HCT116 (cell line): ENCODE data around the gene ACOXL. TPM values are rescaled to one million over a fixed set of nuclear protein-coding genes. Genes with fewer than 3 reads are reported as not detected.

Source experiments
- ATAC-seq: fragments of 200-7000 bp; cut with Tn5 transposase; 2 replicates; pipeline ENCODE4 v1.9.1; 2020; ENCODE audit warnings: mild to moderate bottlenecking, moderate library complexity
- BruUV-seq: library from RNA; stranded (reverse); fragments of 400-500 nt; replicated peaks from 2 replicates; lab custom pipeline; 2021; lab: Mats Ljungman, UMichigan
- CTCF ChIA-PET: fragments of 300-600 bp; sonication (Branson Sonifier 250); formaldehyde crosslinking; loops from one replicate; lab custom pipeline; 2021; ENCODE audit warnings: antibody characterized with exemption; lab: Charles Lee
- POLR2A ChIA-PET: fragments of 300-600, 350-600 bp; sonication (Branson Sonifier 250); formaldehyde crosslinking; loops from one replicate; lab custom pipeline; 2021; ENCODE audit warnings: antibody characterized with exemption; lab: Charles Lee
- RAD21 ChIA-PET, 2 experiments: fragments of 300-600 bp; sonication (Branson Sonifier 250); formaldehyde crosslinking; loops; one replicate each; lab custom pipeline; 2023; ENCODE audit warnings: low total read pairs in 2 of 2; ENCODE audit not compliant: uncharacterized antibody in 2 of 2, unreplicated experiment in 2 of 2, low non-redundant PET in 1 of 2; lab: Charles Lee
- DNase-seq: peaks from one replicate; pipeline ENCODE4 v3.0.0-alpha.2; 2010; ENCODE audit warnings: low read depth, low spot score
- H2AFZ ChIP-seq: fragments of 200-600 bp; shearing (Covaris generic), sonication (generic); 2 replicates; pipeline ENCODE4 v1.6.1; 2017; ENCODE audit warnings: low read depth, mixed run types, mixed read lengths, antibody characterized with exemption, low read length; ENCODE audit not compliant: poor library complexity, severe bottlenecking
- H3K27ac ChIP-seq: 2 replicates; pipeline ENCODE4 v1.5.1; 2012; ENCODE audit warnings: low read depth, low read length
- H3K27me3 ChIP-seq: fragments of 200-600 bp; sonication (generic); 2 replicates; pipeline ENCODE4 v1.6.1; 2016; ENCODE audit warnings: mixed run types, low read length, mixed read lengths; ENCODE audit not compliant: insufficient read depth
- H3K36me3 ChIP-seq, 2 experiments: fragments of 200-500 bp in 1 of 2; fragments of 200-600 bp in 1 of 2; sonication (Bioruptor generic) in 1 of 2; sonication (generic) in 1 of 2; 2 replicates each; pipeline versions ENCODE4 v1.5.1 to v1.6.1; 2014 to 2016; ENCODE audit warnings: low read length in 2 of 2, inconsistent platforms in 1 of 2, mixed read lengths in 1 of 2, mixed run types in 1 of 2; ENCODE audit not compliant: insufficient read depth in 2 of 2, control insufficient read depth in 1 of 2
- H3K4me1 ChIP-seq, 2 experiments: fragments of 200-600 bp in 1 of 2; sonication (generic) in 1 of 2; 2 replicates each; pipeline versions ENCODE4 v1.5.1 to v1.6.1; 2012 to 2017; ENCODE audit warnings: low read length in 2 of 2, inconsistent platforms in 1 of 2, mild to moderate bottlenecking in 1 of 2, mixed read lengths in 1 of 2, mixed run types in 1 of 2, moderate library complexity in 1 of 2; ENCODE audit not compliant: insufficient read depth in 2 of 2, control insufficient read depth in 1 of 2
- H3K4me2 ChIP-seq: fragments of 200-600 bp; sonication (generic); 2 replicates; pipeline ENCODE4 v1.6.1; 2017; ENCODE audit warnings: mixed run types, low read length, mixed read lengths
- H3K4me3 ChIP-seq, 2 experiments: fragments of 200-600 bp in 1 of 2; sonication (generic) in 1 of 2; replicated peaks in 1 of 2; 2 replicates each; pipeline ENCODE4 v1.5.1; 2011 to 2016; ENCODE audit warnings: low read length in 2 of 2, control low read depth in 1 of 2, low read depth in 1 of 2, mild to moderate bottlenecking in 1 of 2, mixed read lengths in 1 of 2, mixed run types in 1 of 2
- H3K79me2 ChIP-seq: fragments of 200-600 bp; sonication (generic); 2 replicates; pipeline ENCODE4 v1.6.1; 2017; ENCODE audit warnings: mild to moderate bottlenecking, mixed run types, low read length, moderate library complexity, mixed read lengths; ENCODE audit not compliant: insufficient read depth
- H3K9ac ChIP-seq: fragments of 200-600 bp; sonication (generic); 2 replicates; pipeline ENCODE4 v1.6.1; 2016; ENCODE audit warnings: low read length, mixed read lengths
- H3K9me2 ChIP-seq: fragments of 200-600 bp; sonication (generic), shearing (Covaris generic); 2 replicates; pipeline ENCODE4 v1.6.1; 2017; ENCODE audit warnings: mixed run types, mild to moderate bottlenecking, moderate library complexity; ENCODE audit not compliant: insufficient read depth
- H3K9me3 ChIP-seq, 2 experiments: fragments of 200-500 bp in 1 of 2; fragments of 200-600 bp in 1 of 2; sonication (Bioruptor generic) in 1 of 2; sonication (generic) in 1 of 2; 2 replicates each; pipeline ENCODE4 v1.6.1; 2014 to 2017; ENCODE audit warnings: low read length in 2 of 2, mixed read lengths in 2 of 2, inconsistent platforms in 1 of 2, low read depth in 1 of 2, mild to moderate bottlenecking in 1 of 2, mixed run types in 1 of 2, moderate library complexity in 1 of 2; ENCODE audit not compliant: control insufficient read depth in 1 of 2, insufficient read depth in 1 of 2
- H4K20me1 ChIP-seq: fragments of 200-600 bp; sonication (generic), shearing (Covaris generic); 2 replicates; pipeline ENCODE4 v1.6.1; 2017; ENCODE audit warnings: mixed run types, mild to moderate bottlenecking, moderate library complexity; ENCODE audit not compliant: insufficient read depth
- ATF3 ChIP-seq: IDR thresholded peaks from 2 replicates; pipeline ENCODE4 v1.6.1; 2012
- CBX3 ChIP-seq: IDR thresholded peaks from 2 replicates; pipeline ENCODE4 v1.6.1; 2012; ENCODE audit warnings: low read depth
- CTCF ChIP-seq, 3 experiments: fragments of 200-600 bp in 1 of 3; sonication (generic) in 1 of 3; IDR thresholded peaks in 2 of 3; conservative IDR thresholded peaks in 1 of 3; 2 replicates each; pipeline ENCODE4 v1.5.1; 2012 to 2017; ENCODE audit warnings: low read depth in 2 of 3, low read length in 2 of 3, antibody characterized with exemption in 1 of 3, borderline replicate concordance in 1 of 3, control low read depth in 1 of 3, mild to moderate bottlenecking in 1 of 3, mixed read lengths in 1 of 3, mixed run types in 1 of 3, moderate library complexity in 1 of 3; ENCODE audit not compliant: insufficient read depth in 1 of 3
- ELF1 ChIP-seq: IDR thresholded peaks from 2 replicates; pipeline ENCODE4 v1.6.1; 2012; ENCODE audit warnings: low read depth, borderline replicate concordance
- EZH2 ChIP-seq: fragments of 200-600 bp; sonication (generic); IDR thresholded peaks from 2 replicates; pipeline ENCODE4 v1.6.1; 2017; ENCODE audit warnings: antibody characterized with exemption, mixed run types
- FOSL1 ChIP-seq: IDR thresholded peaks from 2 replicates; pipeline ENCODE4 v1.6.1; 2012; ENCODE audit warnings: low read depth
- MAX ChIP-seq: IDR thresholded peaks from 2 replicates; pipeline ENCODE4 v1.6.1; 2012
- POLR2A ChIP-seq: IDR thresholded peaks from 2 replicates; pipeline ENCODE4 v1.7.0; 2011; ENCODE audit warnings: borderline replicate concordance; ENCODE audit not compliant: insufficient read depth, insufficient read length; ENCODE audit errors: extremely low read depth
- POLR2AphosphoS5 ChIP-seq: IDR thresholded peaks from 2 replicates; pipeline ENCODE4 v1.6.1; 2011; ENCODE audit warnings: mild to moderate bottlenecking, low read depth, low read length, moderate library complexity
- RAD21 ChIP-seq: IDR thresholded peaks from 2 replicates; pipeline ENCODE4 v1.6.1; 2012; ENCODE audit warnings: low read depth, mild to moderate bottlenecking
- SP1 ChIP-seq: IDR thresholded peaks from 2 replicates; pipeline ENCODE4 v1.6.1; 2012; ENCODE audit warnings: low read depth
- SRF ChIP-seq: IDR thresholded peaks from 2 replicates; pipeline ENCODE4 v1.6.1; 2012; ENCODE audit warnings: low read depth
- TCF7L2 ChIP-seq: IDR thresholded peaks from 2 replicates; pipeline ENCODE4 v1.7.0; 2011; ENCODE audit warnings: borderline replicate concordance, inconsistent platforms; ENCODE audit not compliant: insufficient read depth, insufficient read length; ENCODE audit errors: extremely low read depth
- ZFX ChIP-seq: fragments of 450-650 bp; IDR thresholded peaks from 2 replicates; pipeline ENCODE4 v1.6.1; 2017
- ZNF274 ChIP-seq: fragments of 200-500 bp; sonication (Bioruptor generic); IDR thresholded peaks from 2 replicates; pipeline ENCODE4 v1.6.1; 2014; ENCODE audit warnings: mild to moderate bottlenecking, low read depth, low read length, inconsistent platforms
- intact Hi-C: fragments of 100-400 bp; cut with micrococcal nuclease; formaldehyde crosslinking; loops from 2 replicates; pipeline ENCODE4 v1.10.0; 2022
- total RNA-seq: library from RNA; stranded (reverse); gene quantifications from one replicate; pipeline ENCODE4 v1.2.1, GENCODE V29; 2021; ENCODE audit not compliant: unreplicated experiment

ACOXL gene
- total RNA-seq, 1 experiment from 2014 or later: 5.5 TPM

DNA sequence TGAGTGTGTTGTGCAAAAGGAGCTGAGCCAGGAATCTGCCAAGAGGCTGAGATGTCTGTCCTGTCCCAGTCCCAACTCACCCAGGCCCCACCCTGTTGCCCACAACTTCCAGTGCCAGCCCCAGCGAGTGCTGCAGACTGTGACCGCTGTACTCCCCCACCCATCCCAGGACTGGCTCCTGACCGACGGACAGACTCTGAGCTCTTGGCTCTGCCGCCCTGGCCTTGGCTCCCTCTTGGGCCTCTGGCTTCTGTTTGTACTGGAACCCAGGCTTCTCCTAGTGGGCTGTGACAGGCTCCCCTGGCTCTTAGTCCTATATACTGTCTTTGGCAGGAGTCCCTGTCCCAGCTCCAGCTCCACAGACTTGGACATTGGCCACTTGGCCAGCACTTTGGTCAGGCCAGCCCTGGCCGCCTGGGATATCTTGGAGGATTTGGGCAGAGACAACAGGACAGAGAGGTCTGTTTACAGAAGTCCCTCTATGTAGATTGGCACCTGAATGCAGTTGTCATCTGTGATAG lies 41.1 kb downstream of the ACOXL start:
- Histone ChIP-seq H3K4me1 (peaks cover 0 to 5% of the 10 kb centered on the region in 2 experiments; a peak in 1 of 4 replicates), H3K9ac (no peak overlapping the region), H3K27me3 (no peaks in the 10 kb centered on the region), H3K79me2 (no peaks in the 10 kb centered on the region), H4K20me1 (no peaks in the 10 kb centered on the region), H2AFZ (no peak overlapping the region), H3K36me3 (no peaks in the 10 kb centered on the region), H3K27ac (no peak overlapping the region), H3K4me2 (no peak overlapping the region), H3K9me2 (no peaks in the 10 kb centered on the region), H3K9me3 (no peaks in the 10 kb centered on the region), H3K4me3 (no peak overlapping the region)
- DNase-seq (no peak), ATAC-seq (no peak)
- ChIA-PET CTCF (interaction anchor here (2.2 kb wide), 1 partner anchor 18 kb away, joined by 9 read pairs; no protein-coding TSS in a partner anchor), POLR2A (no interaction called here), RAD21 (no interaction called here)
- intact Hi-C loops: no loop called here
- BruUV-seq: no TSS peak
- TF ChIP-seq CTCF (IDR thresholded peaks at IDR 0.05 in 2 of 3, conservative IDR thresholded peaks at IDR 0.05 in 1 of 3; ENCODE audit: borderline replicate concordance in 1 of 3, insufficient read depth in 1 of 3, low read depth in 2 of 3, low read length in 2 of 3) (no peak), POLR2A (no peak), TCF7L2 (no peak), MAX (no peak), ATF3 (no peak), FOSL1 (no peak), ZFX (no peak), ELF1 (no peak), SP1 (no peak), POLR2AphosphoS5 (no peak), ZNF274 (no peak), SRF (no peak), EZH2 (no peak), CBX3 (no peak), RAD21 (no peak)
